NCI-H2227 treated with DMSO at 0.1 percent for 48 hours (cell line): Measurements from ENCODE around the gene FAM3C.
A peak's percentile ranks its signal among the peaks of the same experiment; 100 is the strongest.
"Not testable (repeated sequence)": the region's sequence is repeated elsewhere in the genome, so short reads cannot be mapped to it uniquely, and the experiment has no call there.

Experiments
- DNase-seq: peaks from one replicate; lab custom pipeline; 2025; lab: John Stamatoyannopoulos, UW

Gene FAM3C

GRCh38 chr7:121331048-121331447 lies 65.1 kb downstream of the FAM3C start:
- no peak for DNase-seq

- no peak for DNase-seq
These were observed 65.9 kb downstream of the FAM3C start for GRCh38 chr7:121330053-121330833.

GRCh38 chr7:121329191-121330052 lies 66.7 kb downstream of the FAM3C start:
- DNase-seq = peak; percentile 41

- peak; percentile 40 for DNase-seq
These were observed 67.5 kb downstream of the FAM3C start, which contains the start of gene WNT16 for GRCh38 chr7:121328508-121329190. Gene WNT16, plus strand, starts transcription at chr7:121329000. Its CDS starts 293 bp downstream, at chr7:121329293.

GRCh38 chr7:121327671-121328070 lies 68.4 kb downstream of the FAM3C start:
- no peak for DNase-seq

GRCh38 chr7:121323515-121324302 lies 72.4 kb downstream of the FAM3C start:
- no peak for DNase-seq

GRCh38 chr7:121322460-121322859 lies 73.6 kb downstream of the FAM3C start:
- peak; percentile 32 for DNase-seq

GRCh38 chr7:121315170-121315569 lies 80.9 kb downstream of the FAM3C start:
- not testable (repeated sequence) for DNase-seq

GRCh38 chr7:121313793-121314676 lies 82.1 kb downstream of the FAM3C start:
- peak; percentile 84 for DNase-seq

- DNase-seq = no peak
These were observed 82.8 kb downstream of the FAM3C start for GRCh38 chr7:121313220-121313792.

- no peak for DNase-seq
These were observed 89.0 kb downstream of the FAM3C start for GRCh38 chr7:121307021-121307574.

- DNase-seq = no peak
These were observed 89.5 kb downstream of the FAM3C start for GRCh38 chr7:121306565-121306964.

GRCh38 chr7:121305109-121305508 lies 91.0 kb downstream of the FAM3C start:
- no peak for DNase-seq

- no peak for DNase-seq
These were observed 91.9 kb downstream of the FAM3C start for GRCh38 chr7:121304102-121304658.

- DNase-seq = no peak
These were observed 92.5 kb downstream of the FAM3C start for GRCh38 chr7:121303422-121304101.

GRCh38 chr7:121302214-121302745 lies 93.8 kb downstream of the FAM3C start:
- DNase-seq = no peak

- no peak for DNase-seq
These were observed 94.5 kb downstream of the FAM3C start for GRCh38 chr7:121301446-121302213.
